ENCODE measurements around the gene CCDC34.

GRCh38 chr11:27354359-27354965, 8.6 kb downstream of the CCDC34 start:
- TF ChIP-seq POLR2A (IDR thresholded peaks at IDR 0.05; ENCODE audit: low read length), result no peak
- no peak for TF ChIP-seq GATA1 (IDR thresholded peaks at IDR 0.05; ENCODE audit: low read depth, low read length)

All from erythroblast (primary cell).